HuH-7.5 (cell line): ENCODE data around the gene DOCK2.

Experiments used
- DNase-seq: peaks from one replicate; pipeline ENCODE4 v3.0.0; 2011; ENCODE audit warnings: low spot score

The DOCK2 gene

GRCh38 chr5:170126626-170127025 is 489.6 kb downstream of the DOCK2 start:
- DNase-seq = no peak

- no peak for DNase-seq
These were observed 494.2 kb downstream of the DOCK2 start for GRCh38 chr5:170131235-170131634.

GRCh38 chr5:170132269-170132975 is 495.3 kb downstream of the DOCK2 start:
- DNase-seq = no peak
